ENCODE data around the gene CLCN2. TPM values are rescaled to one million over a fixed set of nuclear protein-coding genes. Genes with fewer than 3 reads are reported as not detected.

The CLCN2 gene
- total RNA-seq, 2 donors from 2014 or later = 2.3 to 2.6 TPM

- DNase-seq (peak; percentile 90), ATAC-seq (peak; percentile 73 to 78)
- intact Hi-C loops (cut with DNase I) = no loop called here
These were observed 25.5 kb downstream of the CLCN2 start for GRCh38 chr3:184335661-184336546.

- ATAC-seq (peak in 1 of 2 donors; percentile 0), DNase-seq (no peak)
- intact Hi-C loops (cut with DNase I) = no loop called here
These were observed 26.1 kb downstream of the CLCN2 start for GRCh38 chr3:184335291-184335660.

- ATAC-seq = no peak
- intact Hi-C loops (cut with DNase I) = no loop called here
These were observed 26.8 kb downstream of the CLCN2 start for GRCh38 chr3:184334470-184335158.

DNA sequence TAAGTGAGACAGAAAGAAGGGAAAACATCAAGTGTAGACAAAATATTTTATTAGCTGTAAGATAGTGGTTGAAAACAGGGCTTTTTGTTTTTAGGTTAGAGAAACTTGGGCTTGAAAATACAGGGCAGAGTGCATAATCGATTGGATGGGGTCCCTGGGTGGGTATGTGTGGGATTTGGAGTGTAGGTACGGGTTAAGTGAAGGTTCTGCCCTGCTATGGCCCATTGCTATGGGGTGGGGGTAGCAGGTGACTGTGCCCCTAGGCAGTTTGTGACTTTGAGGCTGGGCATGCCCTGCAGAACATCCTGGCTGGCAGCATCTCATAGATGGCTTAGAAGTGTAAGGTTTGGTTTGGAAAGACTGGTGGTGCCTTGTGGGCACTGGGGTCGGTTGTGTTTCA lies 27.7 kb downstream of the CLCN2 start:
- ATAC-seq (no peak), DNase-seq (no peak)
- intact Hi-C loops (cut with DNase I) = no loop called here

More at GRCh38 chr3:184334470-184335158, 26.8 kb downstream of the CLCN2 start:
- no peak for DNase-seq

DNA sequence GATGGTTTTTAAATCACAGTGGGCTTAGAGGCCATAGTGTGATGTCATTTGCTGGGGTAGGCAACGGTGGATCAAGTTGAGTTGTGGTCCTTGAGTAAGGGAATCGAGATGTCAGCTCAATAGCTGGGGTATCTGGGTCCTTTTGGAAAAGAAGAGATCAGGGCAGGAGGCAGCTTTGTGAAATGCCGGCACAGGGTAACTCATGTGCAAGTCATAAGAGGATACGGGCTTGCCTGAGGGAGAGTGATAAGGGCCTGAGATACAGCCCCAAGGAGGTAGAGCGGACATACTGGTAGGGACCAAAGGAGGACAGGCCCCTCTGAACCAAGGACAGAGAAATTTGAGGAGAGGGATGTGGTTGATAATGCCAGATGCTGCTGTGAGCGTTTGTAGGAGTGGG lies 28.2 kb downstream of the CLCN2 start:
- DNase-seq (no peak), ATAC-seq (no peak)
- intact Hi-C loops (cut with DNase I) = no loop called here

DNA sequence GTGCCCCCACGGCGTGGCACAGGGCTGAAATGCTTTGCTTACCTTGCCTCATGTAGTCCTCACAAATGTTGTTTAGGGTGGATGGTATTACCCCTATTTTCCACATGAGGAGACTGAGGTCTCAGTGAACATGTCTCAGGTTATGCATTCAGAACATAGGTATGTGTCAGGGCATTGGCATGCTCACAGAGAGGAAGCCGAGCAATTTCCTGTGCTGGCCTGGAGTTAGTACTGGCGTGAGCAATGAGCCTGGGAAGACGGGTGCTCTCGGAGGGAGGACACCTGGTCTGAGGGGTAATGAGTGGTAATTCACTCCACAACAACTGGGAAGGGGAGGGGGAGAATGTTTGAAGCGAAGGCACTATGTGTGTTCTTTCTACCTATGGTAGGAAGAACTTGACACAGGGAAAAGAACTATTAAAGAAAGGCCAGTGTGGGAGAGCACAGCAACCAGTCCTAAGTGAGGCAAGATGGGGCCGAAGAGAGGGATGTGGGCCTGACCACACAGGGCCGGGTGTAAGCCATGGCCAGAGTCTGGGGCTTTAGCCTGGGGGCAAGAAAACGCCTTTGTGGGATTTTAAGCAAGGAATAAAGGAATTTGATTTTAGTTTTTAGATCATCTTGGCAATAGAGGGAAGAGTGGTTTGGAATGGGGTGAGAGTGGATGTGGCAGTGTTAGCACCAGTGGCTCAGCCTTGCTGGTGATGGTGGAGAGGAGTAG lies 28.9 kb downstream of the CLCN2 start:
- ATAC-seq (no peak), DNase-seq (no peak)
- intact Hi-C loops (cut with DNase I) = no loop called here

DNA sequence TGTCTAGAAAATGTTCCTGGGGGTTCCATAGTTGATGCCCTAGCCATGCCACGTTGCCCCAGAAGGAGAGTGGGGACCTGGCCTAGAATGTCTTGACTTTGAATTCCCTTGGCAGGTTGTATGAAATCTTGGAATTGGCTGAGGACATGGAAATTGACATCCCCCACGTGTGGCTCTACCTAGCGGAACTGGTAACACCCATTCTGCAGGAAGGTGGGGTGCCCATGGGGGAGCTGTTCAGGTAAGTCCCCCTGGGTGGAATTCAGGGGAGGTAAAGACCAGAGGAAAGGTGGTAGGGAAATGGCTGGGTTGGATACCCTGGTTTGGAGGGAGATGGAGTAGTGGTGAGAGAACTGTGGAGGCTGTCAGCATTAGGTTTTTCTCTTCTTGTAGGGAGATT lies 32.9 kb downstream of the CLCN2 start:
- DNase-seq = no peak
- ATAC-seq = no peak
- intact Hi-C loops (cut with DNase I) = no loop called here

DNA sequence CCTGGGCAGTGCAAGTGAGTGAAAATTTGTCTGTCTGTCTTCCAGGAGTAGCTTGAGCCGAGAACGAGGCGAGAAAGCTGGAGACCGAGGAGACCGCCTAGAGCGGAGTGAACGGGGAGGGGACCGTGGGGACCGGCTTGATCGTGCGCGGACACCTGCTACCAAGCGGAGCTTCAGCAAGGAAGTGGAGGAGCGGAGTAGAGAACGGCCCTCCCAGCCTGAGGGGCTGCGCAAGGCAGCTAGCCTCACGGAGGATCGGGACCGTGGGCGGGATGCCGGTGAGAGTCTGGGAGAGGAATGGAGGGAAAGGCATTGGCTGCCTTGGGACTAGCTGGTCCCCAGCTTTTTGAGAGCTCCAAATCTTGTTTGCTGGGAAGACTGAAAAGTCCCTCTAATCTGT lies 34.2 kb downstream of the CLCN2 start:
- ATAC-seq = no peak
- intact Hi-C loops (cut with DNase I) = no loop called here
- no peak for DNase-seq

GRCh38 chr3:184325715-184326369 lies 35.6 kb downstream of the CLCN2 start:
- intact Hi-C loops (cut with DNase I) = no loop called here
- ATAC-seq (no peak), DNase-seq (no peak)

DNA sequence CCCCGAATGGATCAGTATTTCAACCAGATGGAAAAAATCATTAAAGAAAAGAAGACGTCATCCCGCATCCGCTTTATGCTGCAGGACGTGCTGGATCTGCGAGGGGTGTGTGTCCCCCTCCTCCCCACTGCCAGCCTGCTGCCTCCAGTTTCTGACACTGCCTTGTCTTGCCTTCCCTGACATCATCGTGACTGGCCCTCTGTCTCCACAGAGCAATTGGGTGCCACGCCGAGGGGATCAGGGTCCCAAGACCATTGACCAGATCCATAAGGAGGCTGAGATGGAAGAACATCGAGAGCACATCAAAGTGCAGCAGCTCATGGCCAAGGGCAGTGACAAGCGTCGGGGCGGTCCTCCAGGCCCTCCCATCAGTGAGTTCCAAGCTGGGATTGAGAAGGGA lies 36.1 kb downstream of the CLCN2 start:
- ATAC-seq (no peak), DNase-seq (no peak)
- intact Hi-C loops (cut with DNase I) = no loop called here

DNA sequence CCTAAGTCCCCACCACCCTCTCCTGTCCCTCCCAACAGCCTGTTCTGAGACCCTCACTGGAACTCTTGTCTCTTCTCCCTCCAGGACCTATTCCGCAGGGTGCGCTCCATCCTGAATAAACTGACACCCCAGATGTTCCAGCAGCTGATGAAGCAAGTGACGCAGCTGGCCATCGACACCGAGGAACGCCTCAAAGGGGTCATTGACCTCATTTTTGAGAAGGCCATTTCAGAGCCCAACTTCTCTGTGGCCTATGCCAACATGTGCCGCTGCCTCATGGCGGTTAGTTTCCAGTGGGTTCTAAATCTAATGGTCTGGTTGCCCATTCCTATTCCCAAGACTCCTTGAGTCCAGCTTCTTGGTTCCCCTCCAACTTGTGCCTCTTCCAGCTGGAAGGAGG lies 37.7 kb downstream of the CLCN2 start:
- no peak for ATAC-seq
- DNase-seq = no peak
- intact Hi-C loops (cut with DNase I) = no loop called here

DNA sequence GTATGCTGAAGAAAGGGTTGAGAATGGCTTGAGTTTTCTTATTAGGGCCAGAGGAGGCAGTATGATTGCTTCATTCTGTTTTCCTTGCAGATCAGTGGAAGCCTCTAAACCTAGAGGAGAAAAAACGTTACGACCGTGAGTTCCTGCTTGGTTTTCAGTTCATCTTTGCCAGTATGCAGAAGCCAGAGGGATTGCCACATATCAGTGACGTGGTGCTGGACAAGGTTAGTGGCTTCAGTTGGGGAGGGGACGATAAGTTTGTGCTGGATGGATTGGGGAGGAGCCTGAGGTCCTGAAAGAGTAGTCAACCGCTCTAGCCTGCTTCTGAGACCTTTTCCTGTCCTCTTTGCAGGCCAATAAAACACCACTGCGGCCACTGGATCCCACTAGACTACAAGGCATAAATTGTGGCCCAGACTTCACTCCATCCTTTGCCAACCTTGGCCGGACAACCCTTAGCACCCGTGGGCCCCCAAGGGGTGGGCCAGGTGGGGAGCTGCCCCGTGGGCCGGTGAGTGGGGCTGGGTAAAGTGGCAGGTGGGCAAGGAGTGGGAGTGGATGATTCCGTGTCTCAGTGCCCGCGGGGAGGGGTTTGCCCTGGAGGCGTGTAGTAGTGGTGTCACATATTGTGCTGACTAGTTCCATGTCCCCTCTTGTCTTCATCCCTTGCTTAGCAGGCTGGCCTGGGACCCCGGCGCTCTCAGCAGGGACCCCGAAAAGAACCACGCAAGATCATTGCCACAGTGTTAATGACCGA lies 38.5 kb downstream of the CLCN2 start:
- ATAC-seq = peak in 1 of 2 donors; percentile 20
- DNase-seq = peak; percentile 70
- intact Hi-C loops (cut with DNase I) = no loop called here

DNA sequence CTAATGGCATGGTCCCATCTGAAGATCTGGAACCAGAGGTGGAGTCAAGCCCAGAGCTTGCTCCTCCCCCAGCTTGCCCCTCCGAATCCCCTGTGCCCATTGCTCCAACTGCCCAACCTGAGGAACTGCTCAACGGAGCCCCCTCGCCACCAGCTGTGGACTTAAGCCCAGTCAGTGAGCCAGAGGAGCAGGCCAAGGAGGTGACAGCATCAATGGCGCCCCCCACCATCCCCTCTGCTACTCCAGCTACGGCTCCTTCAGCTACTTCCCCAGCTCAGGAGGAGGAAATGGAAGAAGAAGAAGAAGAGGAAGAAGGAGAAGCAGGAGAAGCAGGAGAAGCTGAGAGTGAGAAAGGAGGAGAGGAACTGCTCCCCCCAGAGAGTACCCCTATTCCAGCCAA lies 39.7 kb downstream of the CLCN2 start:
- ATAC-seq (no peak), DNase-seq (no peak)
- intact Hi-C loops (cut with DNase I) = no loop called here

- intact Hi-C loops (cut with DNase I) = no loop called here
- DNase-seq (peak; percentile 98), ATAC-seq (peak; percentile 91)
These were observed 41.3 kb downstream of the CLCN2 start for GRCh38 chr3:184320104-184320445.

- intact Hi-C loops (cut with DNase I) = no loop called here
- ATAC-seq (no peak), DNase-seq (no peak)
These were observed 44.2 kb downstream of the CLCN2 start for GRCh38 chr3:184317201-184317600.

- DNase-seq = no peak
- intact Hi-C loops (cut with DNase I) = no loop called here
- ATAC-seq = no peak
These were observed 44.6 kb downstream of the CLCN2 start for GRCh38 chr3:184316792-184317191.

GRCh38 chr3:184315871-184316661 lies 45.3 kb downstream of the CLCN2 start:
- no peak for DNase-seq
- no peak for ATAC-seq
- intact Hi-C loops (cut with DNase I) = no loop called here

DNA sequence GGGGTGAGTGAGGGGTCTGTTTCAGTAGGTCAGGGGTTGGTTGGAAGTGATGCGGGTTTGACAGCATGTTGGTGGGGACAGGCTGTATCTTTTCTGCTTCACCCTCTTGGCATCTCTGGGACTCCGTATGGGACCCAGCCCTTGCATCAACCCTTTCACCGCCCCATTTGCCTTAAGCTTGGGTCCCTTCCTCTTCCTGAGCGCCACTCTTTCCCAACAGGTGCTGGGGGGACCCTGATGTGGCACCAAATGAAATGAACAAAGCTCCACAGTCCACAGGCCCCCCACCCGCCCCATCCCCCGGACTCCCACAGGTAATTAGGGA lies 45.9 kb downstream of the CLCN2 start:
- ATAC-seq = no peak
- intact Hi-C loops (cut with DNase I) = no loop called here
- DNase-seq = no peak

Measured in left cardiac atrium (tissue), 4 donors.